Activated CD4-positive, alpha-beta T cell treated with anti-CD3 and anti-CD28 coated beads for 1 hour (primary cell): ENCODE data around the gene BCR.

Experiments used
- DNase-seq: peaks from one replicate; pipeline ENCODE4 v3.0.0-alpha.2; 2020

BCR gene

DNA sequence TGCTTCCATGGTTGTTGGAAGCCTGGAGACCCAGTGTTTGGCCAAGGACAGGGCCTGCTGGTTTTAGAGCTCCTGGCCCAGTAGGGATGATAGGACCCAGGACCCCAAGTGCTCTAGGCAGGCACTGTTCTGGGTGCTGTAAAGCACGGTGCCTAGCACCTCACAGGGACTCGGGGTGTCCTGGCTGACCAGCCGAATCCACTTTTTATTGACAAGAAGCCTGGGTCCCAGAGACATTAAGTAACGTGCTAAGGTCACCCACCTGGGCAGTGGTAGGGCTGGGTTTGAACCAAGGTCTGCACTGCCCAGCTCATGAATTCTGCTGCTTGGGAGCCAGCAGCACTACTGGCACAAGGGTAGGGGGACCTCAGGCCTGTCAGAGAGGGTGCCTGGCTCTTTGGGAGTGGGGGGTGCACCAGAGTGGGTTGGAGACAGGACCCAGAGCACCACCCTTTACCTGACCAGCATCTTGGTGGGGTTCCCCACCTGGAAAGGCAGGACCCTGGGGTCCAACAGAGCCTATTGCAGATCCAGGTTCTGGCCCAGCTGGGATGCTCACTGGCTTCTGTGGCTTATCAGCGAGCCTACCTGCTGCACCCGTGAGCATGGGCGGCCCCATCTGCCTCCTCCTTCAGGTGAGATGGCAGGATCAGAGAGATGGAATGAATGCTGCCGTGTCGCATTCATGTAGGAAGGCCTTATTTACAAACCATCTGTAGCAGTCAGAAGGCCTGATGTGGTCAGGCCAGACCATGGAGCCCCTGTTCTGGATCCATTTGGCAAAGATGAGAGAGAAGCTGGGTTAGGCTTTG lies 52.0 kb downstream of the BCR start:
- no peak for DNase-seq

DNA sequence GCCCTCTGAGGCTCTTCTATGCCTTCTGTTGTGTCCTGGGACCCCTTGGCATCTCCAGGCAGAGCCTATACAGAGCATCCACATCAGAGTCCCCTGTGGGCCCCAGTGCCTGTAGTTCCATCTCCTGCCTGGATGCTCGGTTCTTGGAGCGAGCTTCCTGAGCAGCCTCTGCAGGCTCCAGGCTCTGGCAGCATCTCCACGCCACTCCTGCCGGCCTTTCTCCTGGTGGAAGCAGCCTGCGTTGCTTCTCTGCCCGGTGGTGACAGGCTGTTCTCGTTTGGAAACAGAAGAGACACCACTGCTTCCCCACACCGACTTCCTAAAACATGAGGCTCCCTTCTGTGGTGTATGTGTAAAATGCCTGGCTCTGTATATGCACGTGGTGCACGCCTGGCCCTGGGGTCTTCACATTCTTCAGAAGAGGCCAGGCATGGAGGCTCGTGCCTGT lies 52.8 kb downstream of the BCR start:
- DNase-seq = no peak

DNA sequence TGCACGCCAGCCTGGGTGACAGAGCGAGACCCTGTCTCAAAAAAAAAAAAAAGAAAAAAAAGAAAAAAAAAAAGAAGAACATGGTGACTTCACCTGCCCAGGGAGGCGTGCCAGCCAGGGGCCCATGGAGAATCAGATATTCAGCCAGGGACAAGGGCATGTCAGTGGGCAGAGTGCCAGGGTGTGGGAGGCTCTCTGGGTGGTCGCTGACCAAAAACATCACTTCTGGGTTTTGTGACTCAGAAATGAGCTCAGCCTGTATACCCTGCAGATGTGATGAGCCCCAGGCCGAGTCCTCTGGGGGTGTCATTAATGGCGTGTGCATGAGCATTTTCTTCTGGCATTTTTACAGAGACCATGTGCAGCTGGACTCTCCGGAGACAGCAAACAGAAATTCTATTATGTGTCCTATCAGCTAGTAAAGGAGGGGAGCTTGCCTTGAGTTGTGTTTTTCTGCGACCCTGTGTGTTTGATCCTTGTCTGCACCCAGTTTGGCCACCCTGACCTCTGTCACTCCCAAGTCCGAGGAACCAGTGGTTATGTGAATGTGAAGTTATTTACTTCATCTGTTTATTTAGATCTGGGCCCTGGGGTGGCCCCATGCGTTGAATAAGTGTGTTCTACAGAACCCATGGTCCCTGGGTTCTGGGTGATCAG lies 53.6 kb downstream of the BCR start:
- no peak for DNase-seq

DNA sequence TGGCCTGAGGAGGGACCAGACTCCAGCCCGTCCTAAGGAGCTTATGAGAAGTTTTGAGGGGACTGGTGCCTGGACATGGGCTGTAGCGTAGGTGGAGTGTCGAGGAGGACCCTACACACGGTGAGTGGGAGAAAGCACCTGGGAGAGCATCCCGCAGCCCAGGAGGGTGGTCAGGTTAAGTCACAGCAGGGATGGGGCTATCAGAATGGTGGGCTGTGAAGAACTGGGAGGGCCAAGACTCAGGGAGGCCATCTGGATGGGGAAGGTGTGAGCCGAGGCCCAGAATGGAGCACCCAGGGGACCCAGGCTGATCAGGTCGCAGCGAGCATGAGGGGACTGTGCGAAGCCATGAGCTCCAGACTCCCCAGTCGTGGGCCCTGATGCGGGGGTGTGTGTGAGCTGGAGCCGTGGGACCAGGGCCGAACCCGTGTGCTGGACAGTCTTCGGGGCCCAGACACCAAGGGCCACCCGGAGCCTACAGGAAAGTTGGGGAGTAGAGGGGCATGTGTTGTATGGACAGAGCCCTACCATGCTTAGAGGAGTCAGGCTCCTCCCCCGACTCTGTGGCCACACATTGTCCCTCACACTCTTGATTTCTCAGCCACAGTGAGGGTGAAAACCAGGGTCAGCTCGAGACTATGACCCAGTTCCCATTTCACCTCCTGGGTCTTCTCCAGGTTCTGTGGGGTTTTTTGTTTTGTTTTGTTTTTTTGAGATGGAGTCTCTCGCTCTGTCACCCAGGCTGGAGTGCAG lies 54.3 kb downstream of the BCR start:
- no peak for DNase-seq

DNA sequence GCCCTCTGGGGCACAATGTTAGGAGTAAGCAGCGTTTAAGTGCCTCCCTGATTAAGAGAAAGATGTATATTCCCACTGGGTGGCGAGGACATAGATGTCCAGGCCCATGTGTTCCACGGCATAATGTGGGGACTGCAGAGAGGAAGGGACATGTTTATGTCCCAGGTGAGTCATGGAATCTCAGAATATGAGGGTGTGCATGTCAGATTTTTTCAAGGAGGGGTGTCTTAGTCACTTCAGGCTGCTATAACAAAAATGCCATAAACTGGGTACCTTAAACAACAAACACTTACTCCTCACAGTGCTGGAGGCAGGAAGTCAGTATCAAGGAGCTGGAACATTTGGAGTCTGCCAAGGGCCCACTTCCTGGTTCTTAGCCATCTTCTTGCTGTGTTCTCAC lies 55.1 kb downstream of the BCR start:
- DNase-seq = no peak

DNA sequence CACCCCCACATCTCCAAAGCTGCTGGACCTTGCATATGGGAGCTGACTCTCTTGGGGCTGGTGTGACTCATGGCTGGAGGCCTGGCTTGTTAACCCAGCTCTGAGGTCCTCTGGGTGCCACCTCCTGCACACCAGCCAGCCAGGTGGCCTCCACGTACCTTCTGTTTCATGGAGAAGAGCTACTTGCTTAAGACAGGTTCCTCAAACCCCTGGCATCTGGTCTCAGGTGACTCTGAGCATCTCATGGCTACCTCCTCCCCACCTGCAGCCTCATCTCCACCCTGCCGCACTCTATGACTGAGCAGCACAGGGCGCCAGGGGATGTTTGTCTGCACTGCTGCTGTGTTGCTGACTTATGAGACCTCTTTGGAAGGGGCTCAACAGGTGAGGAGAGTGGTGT lies 55.7 kb downstream of the BCR start:
- DNase-seq = no peak

DNA sequence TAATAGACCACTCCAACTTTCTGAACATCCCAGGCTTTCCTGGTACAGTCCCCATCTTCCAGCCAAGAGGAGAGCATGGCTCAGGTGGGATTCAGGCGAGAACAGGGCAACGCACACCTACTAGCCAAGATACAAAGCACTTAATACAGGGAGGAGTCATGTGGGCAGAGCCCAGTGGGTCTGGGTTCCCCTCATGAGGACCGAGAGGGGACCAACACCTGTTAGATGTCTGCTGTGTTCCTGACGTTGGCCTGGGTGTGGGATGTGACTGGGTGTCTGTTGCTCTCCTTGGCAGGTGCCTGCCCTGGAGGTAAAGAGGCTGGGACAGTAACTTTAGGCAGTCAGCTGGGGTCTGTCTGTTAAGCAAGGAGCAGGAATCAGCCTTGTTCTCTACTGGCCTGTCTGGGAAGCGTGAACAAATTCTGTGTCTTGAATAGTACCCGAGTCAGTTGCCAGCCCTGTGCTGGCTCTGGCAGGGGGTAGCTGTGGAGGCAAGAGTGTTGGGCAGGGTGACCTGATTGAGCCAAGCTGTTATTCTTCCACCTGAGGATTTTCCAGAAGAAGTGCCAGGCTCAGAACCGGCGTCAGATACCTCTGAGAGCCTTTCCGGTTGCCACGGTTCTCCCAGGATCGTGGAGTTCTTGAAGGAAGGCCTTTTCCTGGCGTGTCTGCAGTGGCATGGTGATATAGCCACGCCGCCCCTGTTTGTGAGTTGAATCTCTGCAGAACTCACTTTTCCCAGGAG lies 56.3 kb downstream of the BCR start:
- DNase-seq = no peak

DNA sequence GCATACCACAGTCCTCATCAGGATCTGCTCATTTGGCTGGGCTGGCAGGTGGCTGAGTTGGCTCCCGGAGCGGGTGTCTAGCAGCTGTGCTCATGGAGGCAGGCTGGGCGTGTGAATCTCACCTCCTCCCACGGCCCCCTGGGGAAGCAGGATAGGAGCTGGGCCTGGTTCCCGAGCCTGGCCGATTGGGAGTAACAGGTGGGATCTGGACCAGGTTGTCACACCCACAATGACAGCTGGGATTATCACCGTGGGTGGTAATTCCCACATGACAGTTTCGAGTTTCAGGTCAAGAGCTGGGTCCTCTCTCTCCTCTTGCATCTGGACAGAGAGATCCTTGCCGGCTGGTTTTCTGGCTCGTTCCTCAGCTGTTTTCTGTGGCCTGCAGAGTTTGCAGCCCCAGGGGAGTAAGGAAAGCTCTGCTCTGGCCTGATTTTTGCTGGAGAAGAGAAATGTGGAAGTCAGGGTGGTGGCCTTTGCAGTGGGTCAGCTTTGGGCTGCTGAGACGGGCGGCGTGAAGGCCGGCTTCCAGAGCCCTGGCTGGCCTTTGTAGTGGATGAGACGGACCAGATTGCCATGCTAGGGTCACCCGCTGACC lies 57.0 kb downstream of the BCR start:
- no peak for DNase-seq

DNA sequence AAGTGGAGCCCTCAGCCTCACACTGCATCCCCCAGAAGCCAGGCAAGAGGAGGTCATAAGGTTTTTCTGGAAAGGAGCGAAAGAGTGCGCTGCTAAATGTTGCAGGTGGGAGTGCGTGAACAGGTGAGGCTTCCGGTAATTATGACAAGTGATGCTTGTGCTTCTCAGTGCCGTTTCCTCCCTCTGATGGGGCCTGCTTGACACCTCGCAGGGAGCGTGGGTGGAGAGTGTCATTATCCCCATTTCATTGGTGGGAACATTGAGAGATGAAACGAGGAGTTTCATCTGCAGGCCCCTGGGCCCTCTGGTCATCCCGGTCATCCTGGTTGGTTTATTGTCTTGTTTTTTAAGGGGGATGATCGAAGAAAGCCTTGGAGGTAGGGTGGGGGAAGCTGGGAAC lies 57.5 kb downstream of the BCR start:
- no peak for DNase-seq

DNA sequence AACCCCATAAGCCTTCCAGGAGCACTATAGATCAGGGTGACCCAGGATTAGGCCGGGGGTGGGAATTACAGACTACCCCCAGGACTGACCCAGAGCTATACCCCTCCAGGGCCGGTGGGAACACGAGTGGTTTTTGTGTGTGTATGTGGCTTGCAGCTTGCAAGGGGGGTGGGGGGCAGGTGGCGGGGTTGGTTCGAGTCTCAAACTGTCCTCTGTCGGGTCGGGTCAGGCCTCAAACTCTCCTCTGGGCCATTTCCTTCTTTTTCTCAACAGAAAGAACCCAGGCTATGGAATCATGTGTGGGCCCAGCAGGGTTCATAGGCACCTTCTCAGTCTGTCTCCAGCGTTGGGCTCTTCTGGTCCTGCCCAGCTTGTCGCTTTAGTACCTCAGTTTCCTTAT lies 58.4 kb downstream of the BCR start:
- DNase-seq = no peak

DNA sequence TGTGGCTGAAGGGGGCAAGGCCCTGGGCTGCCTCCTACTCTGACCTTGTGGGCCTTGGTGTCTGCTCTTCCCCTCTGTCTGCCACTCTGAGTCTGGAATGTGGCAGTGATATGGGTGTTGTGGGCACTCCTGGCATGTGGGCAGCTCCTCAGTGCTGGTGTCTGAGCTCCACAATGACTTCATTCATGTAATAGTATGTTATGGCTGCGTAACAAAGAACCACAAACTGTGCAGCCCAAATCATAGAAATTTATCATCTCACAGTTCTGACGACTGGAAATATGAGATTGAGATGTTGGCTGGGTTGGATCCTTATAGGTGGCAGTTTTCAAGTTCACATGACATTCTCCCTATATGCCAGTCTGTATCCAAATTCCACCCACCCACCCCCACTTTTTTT lies 59.1 kb downstream of the BCR start:
- no peak for DNase-seq

DNA sequence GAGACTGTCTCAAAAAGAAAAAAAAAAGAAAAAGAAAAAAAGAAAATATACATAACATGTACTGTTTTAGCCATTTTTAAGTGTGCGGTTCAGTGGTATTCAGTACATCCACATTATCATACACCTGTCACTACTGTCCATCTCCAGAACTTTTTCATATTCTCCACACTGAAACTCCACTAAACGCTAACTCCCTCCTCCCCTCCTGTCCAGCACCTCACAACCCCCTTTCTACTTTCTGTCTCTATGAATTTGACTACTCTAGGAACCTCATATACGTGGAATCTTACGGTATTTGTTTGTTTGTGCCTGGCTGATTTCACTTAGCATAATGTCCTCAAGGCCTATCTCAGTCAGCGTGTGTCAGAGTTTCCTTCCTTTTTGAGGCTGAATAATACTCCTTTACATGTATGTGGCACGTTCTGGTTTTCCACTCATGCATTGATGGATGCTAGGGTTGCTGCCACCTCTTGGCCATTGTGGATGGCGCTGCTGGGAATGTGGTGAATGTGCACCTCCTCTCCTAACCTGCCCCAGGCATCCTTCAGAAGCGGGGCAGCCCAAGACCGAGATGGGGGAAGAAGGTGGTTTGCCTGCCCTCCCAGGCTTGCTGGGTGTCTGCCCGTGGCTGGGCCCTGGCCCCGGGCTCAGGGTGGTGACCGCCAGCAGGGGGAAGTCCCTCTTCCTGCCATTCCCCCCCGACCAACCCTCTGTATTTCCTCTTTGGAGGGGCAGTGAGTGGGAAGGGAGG lies 60.5 kb downstream of the BCR start:
- DNase-seq = no peak

DNA sequence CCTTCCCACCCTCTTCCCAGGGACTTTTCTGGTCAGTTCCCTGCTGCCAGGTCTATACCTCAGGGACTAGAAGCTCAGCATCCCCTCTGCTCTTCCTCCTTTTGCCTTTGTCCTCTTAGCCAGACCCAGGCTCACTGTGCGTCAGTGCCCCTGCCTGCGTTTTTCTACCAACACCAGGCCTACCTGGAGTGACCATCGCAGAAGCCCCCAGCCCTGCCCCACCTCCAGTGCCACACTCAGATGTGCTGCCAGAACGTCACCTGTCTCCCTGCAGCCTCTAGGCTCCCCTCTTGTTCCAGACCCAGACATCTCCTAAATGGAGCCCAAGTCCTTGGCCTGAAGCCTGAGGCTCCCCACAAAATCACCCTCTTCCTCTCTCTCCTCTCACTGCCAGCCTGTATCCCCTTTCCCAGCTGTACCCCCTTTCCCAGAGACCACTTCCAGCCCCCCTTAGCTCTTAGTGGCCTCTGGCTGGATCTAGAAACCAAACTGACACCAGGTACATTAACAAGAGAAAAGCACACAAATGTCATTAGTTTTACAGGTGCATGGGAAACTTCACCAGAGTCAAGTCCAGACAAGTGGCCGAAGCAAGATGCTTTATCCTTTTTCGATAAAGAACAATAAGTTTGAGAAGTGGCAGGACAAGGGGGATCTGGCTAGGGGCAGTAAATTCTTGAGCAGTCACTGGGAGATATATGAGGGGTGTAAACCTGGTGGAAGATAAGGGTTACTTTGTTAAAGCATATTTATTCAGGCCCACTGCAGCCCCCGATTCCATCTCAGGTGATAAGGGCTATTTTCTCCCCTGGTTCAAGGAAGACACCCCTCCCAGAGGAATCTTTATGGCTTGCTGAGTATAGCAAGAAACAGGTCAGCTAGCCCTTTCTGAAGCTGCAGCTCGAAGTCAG lies 61.5 kb downstream of the BCR start:
- no peak for DNase-seq

DNA sequence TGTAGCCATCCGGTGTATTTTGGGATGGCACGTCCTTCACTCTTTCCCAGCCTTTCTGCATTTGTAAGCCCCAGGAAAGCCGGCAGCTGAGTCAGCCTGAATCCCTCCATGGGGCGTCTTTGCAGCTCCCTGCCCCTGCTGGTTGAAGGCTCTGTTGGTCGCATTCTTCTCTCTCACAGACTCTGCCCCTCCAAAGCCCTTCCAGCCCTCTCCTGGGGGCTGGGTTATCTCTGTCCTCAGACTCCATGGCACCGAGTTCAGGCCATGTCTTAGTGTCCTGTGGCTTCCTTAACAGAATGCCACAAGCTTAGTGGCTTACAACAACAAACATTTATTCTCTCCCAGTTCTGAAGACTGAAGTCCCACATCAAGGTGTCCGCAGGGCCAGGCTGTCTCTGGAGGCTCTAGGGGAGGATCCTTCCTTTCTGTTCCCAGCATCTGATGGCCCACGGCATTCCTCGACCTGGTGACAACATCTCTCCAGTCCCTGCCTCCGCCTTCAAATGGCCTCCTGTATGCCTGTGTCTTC lies 62.2 kb downstream of the BCR start:
- no peak for DNase-seq

DNA sequence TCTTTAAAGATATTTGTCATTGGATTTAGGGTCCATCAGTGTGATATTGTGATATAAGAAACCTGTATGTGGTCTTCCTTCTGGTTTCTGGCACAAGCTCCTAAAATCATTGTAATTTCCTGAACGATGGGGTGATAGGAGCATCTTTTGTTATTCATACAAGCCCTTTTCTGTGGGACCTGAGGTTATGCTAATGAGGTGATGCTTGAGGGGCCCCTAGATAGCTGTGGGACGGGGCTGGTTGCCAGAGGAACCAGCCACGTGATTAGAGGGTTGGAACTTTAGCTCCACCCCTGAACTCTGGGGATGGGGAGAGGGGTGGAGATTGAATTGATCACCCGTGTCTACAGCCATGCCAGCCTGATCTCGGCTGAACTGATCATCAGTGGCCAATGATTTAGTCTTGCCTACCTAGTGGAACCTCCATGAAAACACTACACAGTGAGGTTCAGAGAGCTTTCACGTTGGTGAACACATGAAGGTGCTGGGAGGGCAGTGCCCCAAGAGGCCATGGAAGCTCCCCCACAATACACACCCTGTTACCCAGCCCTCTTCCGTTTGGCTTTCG lies 62.8 kb downstream of the BCR start:
- DNase-seq = peak; percentile 53

DNA sequence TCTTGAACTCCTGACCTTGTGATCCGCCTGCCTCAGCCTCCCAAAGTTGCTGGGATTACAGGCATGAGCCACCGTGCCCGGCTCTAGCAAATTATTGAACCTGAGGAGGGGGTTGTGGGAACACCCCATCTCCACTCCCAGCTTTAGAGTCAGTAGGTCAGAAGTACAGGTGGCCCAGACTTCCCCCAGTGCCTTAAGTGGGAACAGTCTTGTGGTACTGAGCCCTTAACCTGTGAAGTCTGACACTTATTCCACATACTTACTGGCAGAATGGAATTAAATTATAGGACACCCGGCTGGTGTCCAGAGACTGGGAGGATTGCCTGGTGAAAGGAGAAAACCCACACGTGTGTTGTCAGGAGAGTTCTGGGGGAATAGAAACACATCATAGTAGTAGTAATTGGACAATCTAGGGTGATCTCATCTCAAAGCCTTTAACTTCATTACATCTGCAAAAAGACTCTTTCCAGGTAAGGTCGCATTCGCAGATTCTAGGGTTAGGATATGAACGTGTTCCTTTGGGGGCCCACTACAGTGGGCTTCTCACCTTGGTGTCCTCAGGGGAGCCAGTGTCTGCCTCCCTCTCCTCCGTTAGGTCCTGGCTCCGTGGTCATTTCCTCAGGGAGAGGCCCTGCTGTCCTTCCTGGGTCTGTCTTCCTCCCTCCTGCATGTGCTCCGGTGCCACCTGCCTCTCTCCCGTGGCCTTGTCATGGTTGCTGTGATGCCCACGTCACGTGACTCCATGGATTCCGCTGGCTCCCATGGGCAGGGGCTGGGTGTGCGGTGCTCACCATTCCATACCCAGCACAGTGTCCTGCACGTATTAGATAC lies 63.8 kb downstream of the BCR start:
- no peak for DNase-seq

DNA sequence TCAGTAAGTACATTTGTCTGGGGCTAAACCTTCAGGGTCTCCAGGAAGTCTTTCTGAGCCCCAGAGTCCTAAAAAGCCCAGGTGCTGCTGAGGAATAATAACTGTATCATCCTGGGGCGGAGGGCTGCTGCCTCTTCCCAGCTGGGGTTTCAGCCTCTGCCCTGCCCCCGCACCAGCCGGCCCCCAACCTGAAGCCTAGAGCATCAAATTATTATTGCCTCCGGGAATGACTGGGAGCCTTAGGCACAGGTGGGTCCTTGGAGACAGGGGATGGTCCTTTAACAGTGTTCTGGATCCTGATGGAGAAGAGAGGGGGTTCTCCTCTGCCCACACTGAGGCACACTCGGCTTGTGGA lies 64.4 kb downstream of the BCR start:
- no peak for DNase-seq

DNA sequence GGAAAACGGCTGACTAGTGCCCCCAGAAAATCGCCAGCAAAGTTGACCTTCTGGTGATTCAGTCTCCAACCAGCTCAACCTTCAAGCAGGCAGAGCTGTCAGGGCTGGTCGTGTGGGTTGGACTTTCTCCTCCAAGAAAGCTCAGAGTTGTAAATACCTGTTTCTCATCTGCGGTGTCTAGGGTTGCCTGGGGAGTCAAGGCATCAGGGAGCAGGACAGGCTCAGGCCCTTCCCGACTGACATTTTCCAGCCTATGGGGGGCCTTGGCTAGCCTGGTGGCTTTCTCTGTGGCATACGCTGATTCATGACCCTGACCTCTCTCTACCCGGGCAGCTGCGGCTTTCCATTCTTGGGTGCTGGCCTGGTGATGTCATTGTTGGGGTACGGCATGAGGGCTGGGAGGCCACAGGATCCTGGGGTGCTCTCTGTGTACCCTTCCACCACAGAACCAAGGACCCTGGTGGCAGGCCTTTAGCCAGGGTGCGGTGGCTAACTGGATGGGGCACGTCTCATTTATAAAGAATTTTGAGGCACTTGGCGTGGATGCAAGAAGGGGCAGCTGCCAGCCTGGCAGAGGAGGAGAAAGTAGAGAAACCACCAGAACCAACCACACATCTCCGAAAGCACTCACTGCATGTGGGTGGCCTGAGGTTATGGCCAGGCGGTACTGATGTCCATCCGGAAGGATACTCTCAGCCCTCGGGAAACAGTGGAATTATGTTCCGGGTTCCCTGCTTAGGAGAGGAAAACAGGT lies 64.9 kb downstream of the BCR start:
- no peak for DNase-seq

DNA sequence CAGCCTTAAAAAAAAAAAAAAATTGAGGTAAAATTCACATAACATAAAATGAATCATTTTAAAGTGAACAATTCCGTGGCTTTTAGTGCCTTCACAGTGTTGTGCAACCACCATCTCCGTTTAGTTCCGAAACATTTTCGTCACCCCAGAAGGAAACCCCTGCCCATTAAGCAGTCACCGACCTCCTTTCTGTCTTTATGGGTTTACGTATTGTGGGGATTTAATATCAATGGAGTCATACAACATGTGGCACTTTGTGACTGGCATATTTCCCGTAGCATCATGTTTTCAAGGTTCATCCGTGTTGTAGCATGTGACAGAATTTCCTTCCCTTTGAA lies 65.5 kb downstream of the BCR start:
- DNase-seq = no peak
